ENCODE data around the gene RABGAP1L.

RABGAP1L gene

DNA sequence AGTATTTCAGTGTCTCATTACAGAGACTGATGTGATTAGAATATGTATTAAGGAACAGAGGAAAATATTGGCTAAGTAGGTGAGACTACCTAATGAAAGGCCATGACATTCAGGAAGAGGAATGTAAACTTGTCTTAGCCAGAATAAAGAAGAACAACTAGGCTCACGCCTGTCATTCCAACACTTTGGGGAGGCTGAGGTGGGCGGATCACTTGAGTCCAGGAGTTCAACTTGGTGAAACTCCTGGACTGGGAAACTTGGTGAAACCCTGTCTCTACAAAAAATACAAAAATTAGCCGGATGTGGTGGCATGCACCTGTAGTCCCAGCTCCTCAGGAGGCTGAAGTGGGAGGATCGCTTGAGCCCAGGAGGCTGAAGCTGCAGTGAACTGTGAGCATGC is 825.6 kb downstream of the RABGAP1L start:
- peaks cover 29% of the 10 kb centered on the region for H3K4me1 Mint-ChIP-seq (ENCODE audit: low read depth)
- no peaks in the 10 kb centered on the region for H3K9me3 Mint-ChIP-seq
- H3K27me3 Mint-ChIP-seq (ENCODE audit: low read depth), result no peaks in the 10 kb centered on the region
- H3K4me3 Mint-ChIP-seq, result no peak overlapping the region
- peaks cover 54% of the 10 kb centered on the region for H3K36me3 Mint-ChIP-seq (ENCODE audit: low read depth)
- H3K27ac Mint-ChIP-seq, result no peak overlapping the region

- Mint-ChIP-seq H3K4me3 (no peak overlapping the region), H3K9me3 (no peaks in the 10 kb centered on the region), H3K27ac (no peak overlapping the region), H3K27me3 (ENCODE audit: low read depth) (no peaks in the 10 kb centered on the region), H3K36me3 (ENCODE audit: low read depth) (peaks cover 36% of the 10 kb centered on the region), H3K4me1 (ENCODE audit: low read depth) (peaks cover 23% of the 10 kb centered on the region)
Measured at GRCh38 chr1:174988539-174988938, 829.2 kb downstream of the RABGAP1L start.

- H3K4me1 Mint-ChIP-seq (ENCODE audit: low read depth), result peaks cover 25% of the 10 kb centered on the region
- H3K4me3 Mint-ChIP-seq, result no peak overlapping the region
- H3K27ac Mint-ChIP-seq, result no peak overlapping the region
- no peaks in the 10 kb centered on the region for H3K27me3 Mint-ChIP-seq (ENCODE audit: low read depth)
- no peaks in the 10 kb centered on the region for H3K9me3 Mint-ChIP-seq
- H3K36me3 Mint-ChIP-seq (ENCODE audit: low read depth), result peaks cover 38% of the 10 kb centered on the region
Measured at GRCh38 chr1:174988986-174989385, 829.7 kb downstream of the RABGAP1L start.

- Mint-ChIP-seq H3K27ac (peak overlapping the region; percentile 85), H3K9me3 (no peaks in the 10 kb centered on the region), H3K4me3 (peak overlapping the region; percentile 76), H3K27me3 (ENCODE audit: low read depth) (no peaks in the 10 kb centered on the region), H3K36me3 (ENCODE audit: low read depth) (peaks cover 39% of the 10 kb centered on the region), H3K4me1 (ENCODE audit: low read depth) (peaks cover 27% of the 10 kb centered on the region)
Measured at GRCh38 chr1:174989536-174990220, 830.4 kb downstream of the RABGAP1L start.

- H3K4me3 Mint-ChIP-seq, result peak overlapping the region; percentile 78
- no peaks in the 10 kb centered on the region for H3K9me3 Mint-ChIP-seq
- H3K4me1 Mint-ChIP-seq (ENCODE audit: low read depth), result peaks cover 25% of the 10 kb centered on the region
- H3K27ac Mint-ChIP-seq, result peak overlapping the region; percentile 89
- H3K36me3 Mint-ChIP-seq (ENCODE audit: low read depth), result peaks cover 36% of the 10 kb centered on the region
- no peaks in the 10 kb centered on the region for H3K27me3 Mint-ChIP-seq (ENCODE audit: low read depth)
Measured at GRCh38 chr1:174990382-174990999, 831.2 kb downstream of the RABGAP1L start.

GRCh38 chr1:174991473-174991872 is 832.2 kb downstream of the RABGAP1L start:
- Mint-ChIP-seq H3K27ac (no peak overlapping the region), H3K36me3 (ENCODE audit: low read depth) (peaks cover 33% of the 10 kb centered on the region), H3K27me3 (ENCODE audit: low read depth) (no peaks in the 10 kb centered on the region), H3K9me3 (no peaks in the 10 kb centered on the region), H3K4me3 (no peak overlapping the region), H3K4me1 (ENCODE audit: low read depth) (peaks cover 24% of the 10 kb centered on the region)

DNA sequence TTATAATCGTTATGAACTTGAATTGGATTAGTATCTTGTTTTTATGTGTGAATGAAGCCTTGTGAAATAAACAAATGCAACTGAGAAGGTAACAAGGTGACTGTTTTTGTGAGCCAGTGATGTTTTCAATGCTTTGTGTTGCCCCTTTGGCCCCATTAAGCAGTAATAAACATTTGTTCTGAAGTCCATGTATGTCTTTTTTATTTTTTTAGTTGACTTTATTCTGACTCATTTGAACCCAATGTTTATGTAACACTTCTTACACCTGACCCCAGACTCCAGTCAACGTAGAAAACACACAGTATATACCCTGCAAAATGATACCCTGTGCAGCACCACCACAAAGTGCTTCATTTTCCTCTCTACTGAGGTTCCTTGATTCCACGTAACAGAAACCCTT is 835.8 kb downstream of the RABGAP1L start:
- Mint-ChIP-seq H3K27me3 (ENCODE audit: low read depth) (no peaks in the 10 kb centered on the region), H3K27ac (no peak overlapping the region), H3K4me1 (ENCODE audit: low read depth) (peaks cover 20% of the 10 kb centered on the region), H3K9me3 (no peaks in the 10 kb centered on the region), H3K4me3 (no peak overlapping the region), H3K36me3 (ENCODE audit: low read depth) (peaks cover 15% of the 10 kb centered on the region)

DNA sequence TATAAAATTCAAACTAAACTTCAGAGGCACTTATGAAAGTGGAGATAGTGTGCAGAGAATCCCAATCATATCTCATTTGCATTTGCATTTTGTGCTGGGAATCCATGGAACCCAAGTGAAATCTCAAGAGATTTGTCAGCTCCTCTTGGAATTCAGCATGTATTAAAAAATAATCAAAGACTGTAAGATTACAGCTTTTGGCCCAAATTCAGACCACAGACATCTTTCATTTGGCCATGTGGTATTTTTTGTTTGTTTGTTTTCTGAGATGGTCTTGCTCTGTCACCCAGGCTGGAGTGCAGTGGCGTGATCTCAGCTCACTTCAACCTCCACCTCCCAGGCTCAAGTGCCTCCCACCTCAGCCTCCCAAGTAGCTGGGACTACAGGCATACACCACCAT is 836.6 kb downstream of the RABGAP1L start:
- H3K27ac Mint-ChIP-seq, result no peak overlapping the region
- H3K36me3 Mint-ChIP-seq (ENCODE audit: low read depth), result peaks cover 8% of the 10 kb centered on the region
- H3K4me3 Mint-ChIP-seq, result no peak overlapping the region
- H3K9me3 Mint-ChIP-seq, result no peaks in the 10 kb centered on the region
- no peaks in the 10 kb centered on the region for H3K27me3 Mint-ChIP-seq (ENCODE audit: low read depth)
- peaks cover 14% of the 10 kb centered on the region for H3K4me1 Mint-ChIP-seq (ENCODE audit: low read depth)

DNA sequence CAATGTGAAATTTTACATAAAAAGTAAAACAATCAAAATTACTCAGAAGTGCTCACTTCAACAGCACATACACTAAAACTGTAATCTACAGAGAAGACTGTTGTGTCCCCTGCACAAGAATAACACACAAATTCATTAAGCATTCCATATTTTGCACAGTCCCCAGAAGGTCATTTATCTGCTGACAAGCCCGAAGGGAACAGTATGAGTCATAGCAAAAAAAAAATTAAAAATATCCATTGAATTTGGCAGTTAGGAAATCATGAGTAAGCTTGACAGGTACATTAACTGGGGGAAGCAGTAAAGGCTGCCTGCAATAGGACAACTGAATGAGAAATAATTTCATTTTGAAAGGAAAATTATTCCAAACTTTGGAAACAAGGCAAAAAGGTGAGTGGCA is 837.2 kb downstream of the RABGAP1L start:
- no peaks in the 10 kb centered on the region for H3K9me3 Mint-ChIP-seq
- H3K4me1 Mint-ChIP-seq (ENCODE audit: low read depth), result peaks cover 18% of the 10 kb centered on the region
- H3K27me3 Mint-ChIP-seq (ENCODE audit: low read depth), result no peaks in the 10 kb centered on the region
- no peak overlapping the region for H3K4me3 Mint-ChIP-seq
- H3K27ac Mint-ChIP-seq, result no peak overlapping the region
- H3K36me3 Mint-ChIP-seq (ENCODE audit: low read depth), result peaks cover 9% of the 10 kb centered on the region

- Mint-ChIP-seq H3K4me1 (ENCODE audit: low read depth) (peaks cover 21% of the 10 kb centered on the region), H3K9me3 (no peaks in the 10 kb centered on the region), H3K27me3 (ENCODE audit: low read depth) (no peaks in the 10 kb centered on the region), H3K4me3 (no peak overlapping the region), H3K27ac (peak overlapping the region; percentile 11), H3K36me3 (ENCODE audit: low read depth) (peaks cover 10% of the 10 kb centered on the region)
Measured at GRCh38 chr1:174997041-174997440, 837.7 kb downstream of the RABGAP1L start.

DNA sequence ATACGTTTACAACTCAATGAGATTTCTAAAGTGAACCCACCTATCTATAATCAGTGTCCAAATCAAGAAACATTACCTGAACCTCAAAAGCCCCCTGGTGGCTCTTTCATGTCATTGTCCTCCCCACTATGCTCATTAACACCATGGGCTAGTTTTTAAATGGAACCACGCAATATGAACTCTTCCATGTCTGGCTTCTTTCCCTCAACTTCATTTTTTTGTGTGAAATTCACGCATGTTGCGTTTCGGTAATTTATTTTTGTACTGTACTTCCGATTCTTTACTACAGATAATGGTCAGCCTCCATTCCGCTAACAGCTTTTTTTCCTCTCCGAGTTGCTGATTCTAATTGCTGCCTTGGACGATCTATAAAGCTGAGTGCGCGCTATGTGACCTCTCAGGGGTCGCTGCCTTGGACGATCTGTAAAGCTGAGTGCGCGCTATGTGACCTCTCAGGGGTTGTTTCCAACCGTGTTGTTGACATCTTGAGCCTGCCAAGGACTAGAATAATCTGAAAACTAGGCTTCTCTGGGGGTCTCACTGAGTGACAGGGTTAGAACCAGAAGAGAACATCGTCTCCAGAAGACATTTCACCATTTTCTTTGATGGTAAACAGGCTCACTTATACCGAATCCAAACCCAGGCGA is 839.4 kb downstream of the RABGAP1L start:
- H3K4me1 Mint-ChIP-seq (ENCODE audit: low read depth), result peaks cover 34% of the 10 kb centered on the region
- no peak overlapping the region for H3K4me3 Mint-ChIP-seq
- H3K36me3 Mint-ChIP-seq (ENCODE audit: low read depth), result peaks cover 14% of the 10 kb centered on the region
- no peaks in the 10 kb centered on the region for H3K9me3 Mint-ChIP-seq
- no peaks in the 10 kb centered on the region for H3K27me3 Mint-ChIP-seq (ENCODE audit: low read depth)
- H3K27ac Mint-ChIP-seq, result no peak overlapping the region

GRCh38 chr1:174999216-174999935 is 840.1 kb downstream of the RABGAP1L start:
- peaks cover 37% of the 10 kb centered on the region for H3K4me1 Mint-ChIP-seq (ENCODE audit: low read depth)
- H3K4me3 Mint-ChIP-seq, result no peak overlapping the region
- H3K27me3 Mint-ChIP-seq (ENCODE audit: low read depth), result no peaks in the 10 kb centered on the region
- H3K36me3 Mint-ChIP-seq (ENCODE audit: low read depth), result peaks cover 11% of the 10 kb centered on the region
- H3K9me3 Mint-ChIP-seq, result no peaks in the 10 kb centered on the region
- no peak overlapping the region for H3K27ac Mint-ChIP-seq

DNA sequence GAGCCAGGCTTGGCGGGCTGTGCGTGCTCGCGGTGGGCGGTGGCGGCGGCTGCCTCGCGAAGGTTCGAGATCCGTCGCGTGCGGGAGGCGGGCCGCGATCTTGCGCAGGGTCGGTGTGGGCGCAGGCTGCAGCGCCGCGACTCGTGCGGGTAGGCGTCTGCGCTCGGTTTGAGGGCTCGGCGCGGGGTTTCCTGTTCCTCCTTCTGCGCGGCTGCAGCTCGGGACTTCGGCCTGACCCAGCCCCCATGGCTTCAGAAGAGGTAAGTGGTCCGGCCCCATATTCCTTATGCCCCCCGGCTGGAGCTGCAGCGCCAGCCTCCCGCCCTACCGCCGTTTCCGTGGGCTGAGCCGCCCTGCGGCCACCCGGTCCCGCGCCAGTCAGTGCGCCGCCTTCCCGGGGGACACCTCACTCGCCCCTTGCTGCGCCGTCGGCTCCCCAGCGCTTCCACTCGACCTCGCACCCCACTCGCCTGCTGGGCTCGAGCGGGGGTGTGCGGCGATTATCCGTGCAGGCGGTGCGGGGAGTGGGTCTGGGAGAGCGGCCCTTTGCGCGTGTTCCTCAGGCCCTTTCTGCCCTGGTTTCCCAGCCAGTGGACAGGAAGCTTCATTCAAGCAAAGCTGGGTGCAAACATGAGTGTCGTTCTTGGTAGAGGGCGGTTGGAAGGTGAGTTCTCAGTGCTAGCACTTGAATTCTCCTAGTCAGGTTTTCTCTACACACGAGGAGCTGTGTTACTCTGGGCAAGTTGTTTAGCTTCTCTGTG is 840.8 kb downstream of the RABGAP1L start, which contains the start of gene CACYBP:
Gene CACYBP, plus strand, starts transcription at position 12 of the 761 bp plus-strand sequence. Its CDS starts 234 bp downstream, at position 246.
- no peak within 1 kb of the TSS for H3K4me3 Mint-ChIP-seq
- peaks cover 13% of the 10 kb centered on the region for H3K36me3 Mint-ChIP-seq (ENCODE audit: low read depth)
- peak within 1 kb of the TSS; percentile 79 for H3K27ac Mint-ChIP-seq
- H3K27me3 Mint-ChIP-seq (ENCODE audit: low read depth), result no peaks in the 10 kb centered on the region
- H3K4me1 Mint-ChIP-seq (ENCODE audit: low read depth), result peaks cover 39% of the 10 kb centered on the region
- H3K9me3 Mint-ChIP-seq, result no peaks in the 10 kb centered on the region

DNA sequence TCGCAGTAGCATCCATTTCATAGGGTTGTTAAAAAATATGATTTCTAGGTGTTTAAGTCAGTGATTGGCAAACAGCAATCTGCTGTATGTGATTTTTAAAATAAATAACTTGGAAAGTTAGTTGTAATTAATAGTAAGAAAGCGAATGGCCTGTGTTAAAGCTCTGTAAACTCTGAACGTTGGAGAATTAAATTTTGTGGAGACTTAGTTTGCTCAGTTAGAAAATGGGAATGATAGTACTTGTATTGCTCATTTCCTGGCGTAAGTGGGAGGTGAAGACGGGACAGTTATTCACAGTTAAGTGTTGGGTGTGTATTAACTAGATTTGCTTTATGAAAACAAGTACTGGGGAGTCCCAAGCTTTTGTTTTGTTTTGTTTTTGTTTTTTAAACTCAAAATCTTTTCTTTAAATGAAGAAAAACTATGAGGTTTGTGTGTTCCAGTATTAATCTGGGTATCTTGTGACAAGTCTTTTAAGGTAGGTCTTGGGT is 841.4 kb downstream of the RABGAP1L start:
- Mint-ChIP-seq H3K4me3 (no peak overlapping the region), H3K27ac (peak overlapping the region; percentile 79), H3K9me3 (no peaks in the 10 kb centered on the region)

More for the DNA sequence above, 841.4 kb downstream of the RABGAP1L start:
- H3K27me3 Mint-ChIP-seq (ENCODE audit: low read depth), result no peaks in the 10 kb centered on the region
- H3K4me1 Mint-ChIP-seq (ENCODE audit: low read depth), result peaks cover 45% of the 10 kb centered on the region
- H3K36me3 Mint-ChIP-seq (ENCODE audit: low read depth), result peaks cover 19% of the 10 kb centered on the region

Data from T-helper 1 cell treated with Interleukin-12 subunit alpha and Interleukin-12 subunit beta and Interleukin-4 antibody, amounts not matched to agents 30 μg/mL and 1 μg/mL, for 36 hours (primary cell).